ENCODE results near the gene MYRFL.

DNA sequence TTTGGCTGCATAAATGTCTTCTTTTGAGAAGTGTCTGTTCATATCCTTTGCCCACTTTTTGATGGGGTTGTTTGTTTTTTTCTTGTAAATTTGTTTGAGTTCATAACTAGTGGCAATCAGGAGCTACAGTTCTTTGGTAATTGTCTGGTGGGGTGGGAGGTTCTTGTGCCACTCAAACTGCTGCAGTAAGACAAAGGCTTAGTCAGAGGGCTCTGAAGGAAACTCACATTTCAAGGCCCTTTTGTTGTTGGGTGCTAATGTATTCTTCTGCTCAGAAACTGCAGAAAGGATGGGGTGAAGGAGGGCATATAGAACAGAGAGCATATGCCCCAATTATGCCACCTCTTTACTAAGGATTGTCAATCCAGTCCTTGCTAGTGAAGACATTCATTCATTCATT lies 21.9 kb downstream of the MYRFL start:
- TF ChIP-seq, protein P1, sequence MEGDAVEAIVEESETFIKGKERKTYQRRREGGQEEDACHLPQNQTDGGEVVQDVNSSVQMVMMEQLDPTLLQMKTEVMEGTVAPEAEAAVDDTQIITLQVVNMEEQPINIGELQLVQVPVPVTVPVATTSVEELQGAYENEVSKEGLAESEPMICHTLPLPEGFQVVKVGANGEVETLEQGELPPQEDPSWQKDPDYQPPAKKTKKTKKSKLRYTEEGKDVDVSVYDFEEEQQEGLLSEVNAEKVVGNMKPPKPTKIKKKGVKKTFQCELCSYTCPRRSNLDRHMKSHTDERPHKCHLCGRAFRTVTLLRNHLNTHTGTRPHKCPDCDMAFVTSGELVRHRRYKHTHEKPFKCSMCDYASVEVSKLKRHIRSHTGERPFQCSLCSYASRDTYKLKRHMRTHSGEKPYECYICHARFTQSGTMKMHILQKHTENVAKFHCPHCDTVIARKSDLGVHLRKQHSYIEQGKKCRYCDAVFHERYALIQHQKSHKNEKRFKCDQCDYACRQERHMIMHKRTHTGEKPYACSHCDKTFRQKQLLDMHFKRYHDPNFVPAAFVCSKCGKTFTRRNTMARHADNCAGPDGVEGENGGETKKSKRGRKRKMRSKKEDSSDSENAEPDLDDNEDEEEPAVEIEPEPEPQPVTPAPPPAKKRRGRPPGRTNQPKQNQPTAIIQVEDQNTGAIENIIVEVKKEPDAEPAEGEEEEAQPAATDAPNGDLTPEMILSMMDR (IDR thresholded peaks at IDR 0.05; ENCODE audit: poor library complexity) = no peak
- no peak for TF ChIP-seq EZH2 (IDR thresholded peaks at IDR 0.05; ENCODE audit: borderline replicate concordance)
- no peak for TF ChIP-seq EZH2phosphoT487 (IDR thresholded peaks at IDR 0.05; ENCODE audit: low read depth, severe bottlenecking, unreplicated experiment)

Data from hepatocyte (in vitro differentiated cells).